Muscle layer of duodenum (tissue), 2 donors: ENCODE measurements around the gene RALGPS2.

Experiments
- H3K27ac ChIP-seq: one replicate; pipeline ENCODE4 v1.7.0; 2013; ENCODE audit warnings: mild to moderate bottlenecking, low read length
- H3K27me3 ChIP-seq: one replicate; pipeline ENCODE4 v1.7.0; 2013; ENCODE audit warnings: low read depth, mild to moderate bottlenecking, control low read depth, low read length
- H3K36me3 ChIP-seq, 2 donors: one replicate each; pipeline ENCODE4 v1.7.0; 2013; ENCODE audit warnings: low read length in 2 of 2, control low read depth in 1 of 2, mild to moderate bottlenecking in 1 of 2; ENCODE audit not compliant: insufficient read depth in 2 of 2, control insufficient read depth in 1 of 2
- H3K4me1 ChIP-seq, 2 donors: one replicate each; pipeline ENCODE4 v1.7.0; 2013; ENCODE audit warnings: low read length in 2 of 2, mild to moderate bottlenecking in 2 of 2, control low read depth in 1 of 2, moderate library complexity in 1 of 2; ENCODE audit not compliant: insufficient read depth in 2 of 2, control insufficient read depth in 1 of 2
- H3K4me3 ChIP-seq, 2 donors: one replicate each; pipeline ENCODE4 v1.7.0; 2013; ENCODE audit warnings: low read length in 2 of 2, low read depth in 1 of 2, mild to moderate bottlenecking in 1 of 2
- H3K9me3 ChIP-seq, 2 donors: one replicate each; pipeline ENCODE4 v1.7.0; 2013; ENCODE audit warnings: low read length in 2 of 2, control low read depth in 1 of 2, mild to moderate bottlenecking in 1 of 2; ENCODE audit not compliant: control insufficient read depth in 1 of 2
- donor health status: healthy.

RALGPS2 gene

GRCh38 chr1:178868706-178869105, 143.7 kb downstream of the RALGPS2 start:
- Histone ChIP-seq H3K4me3 (peak overlapping the region; percentile 65 to 87), H3K27ac (peak overlapping the region; percentile 86), H3K9me3 (no peaks in the 10 kb centered on the region), H3K27me3 (no peaks in the 10 kb centered on the region), H3K36me3 (peaks cover 0 to 7% of the 10 kb centered on the region in 2 donors), H3K4me1 (peaks cover 13 to 25% of the 10 kb centered on the region in 2 donors)

- Histone ChIP-seq H3K27me3 (no peaks in the 10 kb centered on the region), H3K36me3 (peaks cover 0 to 7% of the 10 kb centered on the region in 2 donors), H3K4me3 (peak overlapping the region; percentile 65 to 87), H3K27ac (peak overlapping the region; percentile 86), H3K4me1 (peaks cover 13 to 20% of the 10 kb centered on the region in 2 donors), H3K9me3 (no peaks in the 10 kb centered on the region)
These were observed 144.2 kb downstream of the RALGPS2 start for GRCh38 chr1:178869119-178869697.

DNA sequence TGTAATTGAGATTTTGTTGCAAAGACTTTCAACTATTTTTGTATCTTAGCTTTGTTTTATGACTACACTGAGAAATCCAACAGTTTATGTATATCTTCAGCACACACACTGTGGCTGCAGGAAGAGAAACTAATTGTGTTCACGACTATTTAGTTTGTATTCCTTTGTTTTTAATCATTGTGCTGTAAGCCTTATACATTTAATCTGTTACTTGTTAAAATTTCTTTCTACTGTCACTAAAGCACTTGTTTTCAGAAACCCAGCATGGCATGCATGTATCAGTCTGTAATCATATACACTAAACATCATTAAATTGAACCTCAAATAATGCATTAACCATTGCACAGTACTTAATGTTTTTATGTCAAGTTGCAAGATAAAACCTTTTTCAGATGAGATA, 145.2 kb downstream of the RALGPS2 start:
- peaks cover 0 to 2% of the 10 kb centered on the region in 2 donors for H3K36me3 ChIP-seq
- H3K4me1 ChIP-seq: peaks cover 10 to 13% of the 10 kb centered on the region in 2 donors
- H3K27ac ChIP-seq: peak overlapping the region; percentile 86
- no peaks in the 10 kb centered on the region for H3K27me3 ChIP-seq
- H3K9me3 ChIP-seq: no peaks in the 10 kb centered on the region
- H3K4me3 ChIP-seq: peak overlapping the region; percentile 65 to 87

DNA sequence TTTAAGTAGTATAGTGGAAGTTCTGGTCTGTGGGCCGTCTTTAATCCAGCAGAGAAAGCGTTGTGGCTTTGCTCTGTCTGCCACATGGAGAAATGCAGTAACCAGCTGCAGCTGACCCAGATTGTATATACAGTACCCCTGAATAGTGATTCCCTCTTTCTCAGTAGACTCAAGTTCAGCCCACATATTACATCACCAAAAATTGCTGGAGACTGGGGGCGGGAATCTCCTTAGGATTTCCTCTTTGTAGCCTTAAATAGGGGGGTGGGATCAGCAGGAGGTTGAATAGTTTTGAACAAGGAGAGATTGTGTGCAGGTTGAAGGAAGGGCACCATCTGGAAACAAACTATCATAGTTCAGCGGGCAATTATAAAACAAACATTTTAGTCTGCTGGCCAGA, 145.9 kb downstream of the RALGPS2 start, which contains the start of gene ANGPTL1:
Gene ANGPTL1 (minus strand): TSS at position 134 of the 400 bp plus-strand sequence. CDS start 5,301 bp downstream, outside the sequence.
- no peaks in the 10 kb centered on the region for H3K27me3 ChIP-seq
- no peaks in the 10 kb centered on the region for H3K36me3 ChIP-seq
- H3K4me3 ChIP-seq: peak within 1 kb of the TSS; percentile 65 to 87
- peak within 1 kb of the TSS; percentile 86 for H3K27ac ChIP-seq
- H3K4me1 ChIP-seq: peaks cover 8 to 13% of the 10 kb centered on the region in 2 donors
- H3K9me3 ChIP-seq: no peaks in the 10 kb centered on the region

DNA sequence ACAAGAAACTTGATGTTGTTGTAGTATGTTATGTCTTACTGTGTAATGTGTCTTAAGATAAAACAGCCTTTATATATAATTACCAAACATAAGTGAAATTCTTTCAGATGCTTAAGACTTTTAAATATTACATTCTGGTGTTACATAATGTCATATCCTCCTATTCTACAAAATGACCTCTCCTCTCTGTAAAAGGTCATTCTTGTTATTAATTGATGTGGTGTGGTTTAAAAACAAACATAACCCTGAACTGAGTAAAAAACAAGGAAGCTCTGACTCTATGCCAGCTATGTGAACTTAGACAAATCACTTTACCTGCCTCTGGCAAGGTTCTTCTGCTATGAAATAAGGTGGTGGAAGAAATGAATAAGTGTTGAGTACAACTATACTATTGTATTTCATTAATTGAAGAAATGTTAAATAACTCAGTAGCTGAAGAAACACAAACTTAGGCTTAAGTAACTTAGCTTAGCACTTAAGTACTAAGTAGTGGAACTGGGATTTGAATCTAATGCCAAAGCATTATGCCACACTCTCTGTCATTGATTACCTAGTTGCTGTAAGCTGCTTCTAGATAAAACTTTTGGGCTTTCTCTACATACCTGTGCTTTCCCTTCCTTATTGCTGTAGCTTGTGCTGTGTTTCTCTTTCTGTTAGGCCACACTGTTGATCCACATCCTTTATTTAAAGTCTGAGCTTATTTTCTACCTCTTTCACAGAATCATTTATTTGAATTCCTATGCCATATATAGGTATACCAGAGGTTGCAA, 146.7 kb downstream of the RALGPS2 start:
- Histone ChIP-seq H3K27me3 (no peaks in the 10 kb centered on the region), H3K4me3 (peak overlapping the region; percentile 35 to 87), H3K27ac (peak overlapping the region; percentile 65), H3K36me3 (no peaks in the 10 kb centered on the region), H3K4me1 (peaks cover 8 to 13% of the 10 kb centered on the region in 2 donors), H3K9me3 (no peaks in the 10 kb centered on the region)

DNA sequence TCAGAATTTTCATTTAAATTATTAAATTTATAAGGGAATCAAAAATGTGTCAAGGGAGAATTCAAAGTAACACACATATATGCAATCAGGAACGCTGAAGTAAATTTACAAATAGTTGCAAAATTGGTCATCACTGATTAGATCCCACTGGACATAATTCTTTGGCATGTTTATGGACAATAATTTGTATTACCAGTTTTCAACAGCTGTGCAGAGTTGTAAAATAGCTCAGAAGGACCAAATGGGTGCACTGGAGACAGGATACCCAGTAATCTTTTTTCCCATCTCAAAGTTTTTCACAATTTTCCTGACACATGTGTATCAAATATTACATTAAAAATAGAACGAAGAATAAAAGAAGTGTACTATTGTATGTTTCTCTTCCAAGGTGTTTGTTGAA, 149.9 kb downstream of the RALGPS2 start:
- Histone ChIP-seq H3K4me1 (peaks cover 8 to 13% of the 10 kb centered on the region in 2 donors), H3K27ac (no peak overlapping the region), H3K4me3 (no peak overlapping the region), H3K36me3 (peaks cover 0 to 5% of the 10 kb centered on the region in 2 donors), H3K9me3 (no peaks in the 10 kb centered on the region), H3K27me3 (no peaks in the 10 kb centered on the region)

DNA sequence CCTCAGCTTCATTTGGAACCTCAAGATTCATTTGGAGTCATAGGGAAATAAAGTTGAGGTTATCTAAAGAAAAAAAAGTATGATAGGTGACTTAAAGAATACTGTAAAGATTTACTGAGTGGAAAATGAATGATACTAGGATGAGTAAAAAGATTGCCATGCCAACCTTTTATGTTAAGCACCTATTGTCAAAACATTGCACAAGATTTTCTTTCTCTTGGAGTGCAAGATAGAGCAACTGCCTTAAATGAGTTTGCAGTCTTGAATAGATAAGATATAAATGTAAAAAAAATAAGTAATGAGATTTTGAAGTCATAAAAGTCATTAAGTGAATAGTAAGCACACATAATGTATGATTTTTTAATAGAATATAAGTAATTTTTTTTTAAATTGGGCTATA, 150.9 kb downstream of the RALGPS2 start:
- Histone ChIP-seq H3K27me3 (no peaks in the 10 kb centered on the region), H3K4me1 (peaks cover 8 to 13% of the 10 kb centered on the region in 2 donors), H3K36me3 (peaks cover 0 to 5% of the 10 kb centered on the region in 2 donors), H3K4me3 (no peak overlapping the region), H3K9me3 (no peaks in the 10 kb centered on the region), H3K27ac (no peak overlapping the region)

DNA sequence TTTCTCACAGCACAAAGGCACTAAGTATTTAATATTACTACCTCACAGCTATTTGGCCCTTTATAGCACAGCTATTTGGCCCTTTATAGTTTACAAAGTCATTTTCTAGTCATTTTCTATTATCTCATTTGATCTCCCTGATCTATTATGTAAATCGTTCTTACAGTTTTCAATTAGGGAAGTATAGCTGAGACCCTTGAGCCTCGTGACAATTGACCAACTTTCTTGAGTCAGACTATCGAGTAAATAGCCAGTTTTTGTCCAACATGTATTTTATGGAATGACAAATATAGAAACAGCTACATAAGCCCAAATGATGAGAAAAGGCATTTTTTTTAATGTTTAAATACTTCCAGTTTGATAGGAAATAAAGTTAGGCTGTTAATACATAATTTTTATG, 152.9 kb downstream of the RALGPS2 start:
- Histone ChIP-seq H3K27me3 (no peaks in the 10 kb centered on the region), H3K9me3 (no peaks in the 10 kb centered on the region), H3K4me3 (no peak overlapping the region), H3K36me3 (peaks cover 0 to 5% of the 10 kb centered on the region in 2 donors), H3K4me1 (peaks cover 0 to 3% of the 10 kb centered on the region in 2 donors), H3K27ac (no peak overlapping the region)

DNA sequence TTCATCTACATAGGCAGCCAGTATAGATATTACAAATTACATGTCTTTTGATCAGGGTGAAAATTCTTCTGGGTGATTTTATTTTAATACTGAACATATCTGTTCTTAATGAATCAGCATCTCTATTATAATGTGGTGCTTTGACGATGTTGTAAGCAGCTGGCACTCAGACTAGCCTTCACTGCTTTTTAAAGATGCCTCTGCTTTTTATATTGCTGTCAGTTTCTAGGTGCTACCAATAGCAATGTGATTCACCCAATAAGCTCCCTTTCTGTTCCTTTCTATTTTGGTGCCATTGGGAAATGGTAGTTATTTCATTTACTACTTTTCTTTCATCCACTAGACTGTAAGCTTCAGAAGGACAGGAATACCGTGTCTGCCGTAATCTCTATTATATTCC, 156.9 kb downstream of the RALGPS2 start:
- Histone ChIP-seq H3K4me1 (peaks cover 0 to 3% of the 10 kb centered on the region in 2 donors), H3K4me3 (no peak overlapping the region), H3K27ac (no peak overlapping the region), H3K9me3 (no peaks in the 10 kb centered on the region), H3K36me3 (peaks cover 0 to 16% of the 10 kb centered on the region in 2 donors), H3K27me3 (no peaks in the 10 kb centered on the region)

DNA sequence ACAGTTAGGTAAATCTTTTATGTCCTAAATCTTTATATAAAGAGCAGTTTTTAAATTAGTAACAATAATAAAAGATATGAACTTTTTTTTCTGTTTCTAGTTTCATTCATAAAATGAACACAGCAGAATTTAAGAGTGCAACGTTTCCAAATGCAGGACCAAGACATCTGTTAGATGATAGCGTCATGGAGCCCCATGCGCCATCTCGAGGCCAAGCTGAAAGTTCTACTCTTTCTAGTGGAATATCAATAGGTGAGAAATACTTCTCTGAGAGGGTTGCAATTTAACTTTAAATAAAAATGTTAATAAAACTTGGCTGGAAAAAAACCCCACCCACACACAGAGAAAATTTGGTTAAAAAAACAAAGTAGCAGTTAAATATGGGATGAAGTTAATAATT, 160.8 kb downstream of the RALGPS2 start:
- H3K27ac ChIP-seq: no peak overlapping the region
- no peaks in the 10 kb centered on the region for H3K9me3 ChIP-seq
- H3K27me3 ChIP-seq: no peaks in the 10 kb centered on the region
- H3K36me3 ChIP-seq: peaks cover 9 to 11% of the 10 kb centered on the region in 2 donors
- H3K4me3 ChIP-seq: no peak overlapping the region
- peaks cover 0 to 3% of the 10 kb centered on the region in 2 donors for H3K4me1 ChIP-seq

DNA sequence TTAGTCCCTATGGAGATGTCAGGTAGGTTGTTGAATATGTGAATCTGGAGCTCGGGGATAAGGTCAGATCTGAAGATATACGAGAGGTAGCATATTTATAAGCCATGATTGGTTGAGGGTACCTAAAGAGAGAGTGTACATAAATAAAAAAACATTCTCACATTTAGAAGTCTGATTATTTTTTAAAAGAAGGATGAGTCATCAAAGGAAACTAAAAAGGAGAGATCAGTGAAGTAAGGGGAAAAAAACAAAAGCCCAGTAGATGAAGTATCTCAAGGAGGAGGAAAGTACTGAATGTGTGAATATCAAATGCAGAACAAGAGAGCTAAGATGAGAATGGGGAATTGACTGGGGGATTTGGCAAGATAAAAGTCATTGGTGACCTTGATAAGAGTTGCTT, 161.5 kb downstream of the RALGPS2 start:
- H3K36me3 ChIP-seq: peaks cover 9 to 11% of the 10 kb centered on the region in 2 donors
- H3K4me1 ChIP-seq: peaks cover 0 to 3% of the 10 kb centered on the region in 2 donors
- no peaks in the 10 kb centered on the region for H3K9me3 ChIP-seq
- no peak overlapping the region for H3K27ac ChIP-seq
- no peak overlapping the region for H3K4me3 ChIP-seq
- no peaks in the 10 kb centered on the region for H3K27me3 ChIP-seq
